Esophagus squamous epithelium (tissue), 4 donors: Measurements from ENCODE around the gene AMPH.
"Not testable (repeated sequence)": the region's sequence is repeated elsewhere in the genome, so short reads cannot be mapped to it uniquely, and the experiment has no call there.

Source experiments
- CTCF ChIP-seq, 6 experiments: fragments of 450-650 bp in 4 of 6; fragments of 200-600 bp in 2 of 6; sonication (generic) in 2 of 6; IDR thresholded peaks; one replicate each; pipeline ENCODE4 v1.5.1; 2016 to 2019; ENCODE audit warnings: antibody characterized with exemption in 6 of 6, mild to moderate bottlenecking in 4 of 6, moderate library complexity in 4 of 6
- POLR2A ChIP-seq, 4 donors: fragments of 450-650 bp; IDR thresholded peaks; one replicate each; pipeline ENCODE4 v1.6.1; 2017; ENCODE audit warnings: antibody characterized with exemption in 4 of 4, mild to moderate bottlenecking in 4 of 4, moderate library complexity in 3 of 4

DNA sequence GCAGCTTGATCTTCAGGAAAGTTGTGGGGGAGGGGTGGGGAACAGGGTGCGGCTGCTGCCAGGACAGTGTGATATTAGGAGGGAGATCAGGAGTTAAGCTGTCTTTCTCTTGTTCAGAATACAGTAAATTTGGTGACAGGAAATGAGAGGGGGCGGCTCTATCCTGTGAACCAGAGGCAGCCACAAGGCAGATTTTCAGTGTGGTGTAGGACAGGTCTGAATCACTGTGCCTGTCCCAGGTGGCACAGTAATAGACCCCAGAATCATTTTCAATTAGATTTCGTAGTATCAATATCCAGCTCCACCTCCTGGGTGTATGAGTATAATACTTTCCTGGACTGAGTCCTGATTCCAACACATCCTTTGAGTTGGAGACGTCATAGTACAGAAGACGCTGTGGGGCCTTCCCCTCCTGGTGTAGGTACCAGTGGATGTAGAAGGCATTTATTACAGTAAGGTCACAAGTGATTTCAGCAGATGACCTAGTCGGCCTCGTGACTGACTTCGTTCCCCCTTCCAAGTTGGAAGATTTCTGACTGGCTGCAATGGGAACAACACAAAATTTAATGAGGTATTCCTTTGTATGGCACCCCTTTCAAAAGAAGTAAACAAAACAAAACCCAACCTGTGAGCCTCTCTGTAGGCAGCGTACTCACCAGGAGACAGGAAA, 281.9 kb downstream of the AMPH start:
- not testable (repeated sequence) for TF ChIP-seq CTCF, POLR2A (IDR thresholded peaks at IDR 0.05)
